HepG2 (cell line): Measurements from ENCODE around the gene DYNC1I2. TPM values are rescaled to one million over a fixed set of nuclear protein-coding genes. Genes with fewer than 3 reads are reported as not detected.

ENCODE experiments used
- CTCF ChIP-seq: sonication (generic); formaldehyde crosslinking; IDR thresholded peaks from 2 replicates; pipeline ENCODE4 v1.5.0; 2020; ENCODE audit warnings: mild to moderate bottlenecking, missing genetic modification reagents, moderate library complexity
- FOXJ3 ChIP-seq: sonication (generic); formaldehyde crosslinking; IDR thresholded peaks from 2 replicates; pipeline ENCODE4 v1.4.0; 2020; ENCODE audit warnings: missing genetic modification reagents, mild to moderate bottlenecking, borderline replicate concordance
- GATA4 ChIP-seq: sonication (generic); IDR thresholded peaks from 2 replicates; pipeline ENCODE4 v1.6.1; 2016; ENCODE audit warnings: antibody characterized with exemption, low read depth, borderline replicate concordance
- MAX ChIP-seq: IDR thresholded peaks from 2 replicates; pipeline ENCODE4 v1.6.1; 2012; ENCODE audit warnings: inconsistent platforms
- MEIS2 ChIP-seq: sonication (generic); formaldehyde crosslinking; IDR thresholded peaks from 2 replicates; pipeline ENCODE4 v1.9.0; 2021; ENCODE audit warnings: mild to moderate bottlenecking, missing genetic modification reagents
- NFRKB ChIP-seq: fragments of 450-650 bp; IDR thresholded peaks from 2 replicates; pipeline ENCODE4 v1.6.1; 2017
- PAXIP1 ChIP-seq: sonication (generic); formaldehyde crosslinking; conservative IDR thresholded peaks from 2 replicates; pipeline ENCODE4 v1.4.0; 2020; ENCODE audit warnings: mild to moderate bottlenecking, missing genetic modification reagents, moderate library complexity
- PREB ChIP-seq: sonication (generic); formaldehyde crosslinking; IDR thresholded peaks from 2 replicates; pipeline ENCODE4 v1.4.0; 2020; ENCODE audit warnings: missing genetic modification reagents
- RORA ChIP-seq: sonication (generic); formaldehyde crosslinking; IDR thresholded peaks from 2 replicates; pipeline ENCODE4 v1.5.0; 2020; ENCODE audit warnings: mild to moderate bottlenecking, missing genetic modification reagents, moderate library complexity
- SETDB1 ChIP-seq: sonication (generic); formaldehyde crosslinking; IDR thresholded peaks from 2 replicates; pipeline ENCODE4 v1.5.1; 2020; ENCODE audit warnings: missing genetic modification reagents, mild to moderate bottlenecking, borderline replicate concordance
- SSRP1 ChIP-seq: IDR thresholded peaks from 2 replicates; pipeline ENCODE4 v1.6.1; 2016; ENCODE audit warnings: control low read depth
- THAP8 ChIP-seq: sonication (generic); formaldehyde crosslinking; IDR thresholded peaks from 2 replicates; pipeline ENCODE4 v1.5.1; 2020; ENCODE audit warnings: missing genetic modification reagents, mild to moderate bottlenecking, borderline replicate concordance
- ZBTB33 ChIP-seq: sonication (generic); formaldehyde crosslinking; IDR thresholded peaks from 2 replicates; pipeline ENCODE4 v1.4.0; 2020; ENCODE audit warnings: missing genetic modification reagents
- ZBTB34 ChIP-seq: sonication (generic); formaldehyde crosslinking; IDR thresholded peaks from 2 replicates; pipeline ENCODE4 v1.8.0; 2022; ENCODE audit warnings: mild to moderate bottlenecking, missing genetic modification reagents
- ZC3H13 ChIP-seq: sonication (generic); formaldehyde crosslinking; IDR thresholded peaks from 2 replicates; pipeline ENCODE4 v1.8.1; 2023; ENCODE audit warnings: mild to moderate bottlenecking, missing genetic modification reagents, moderate library complexity
- ZFY ChIP-seq: sonication (generic); formaldehyde crosslinking; IDR thresholded peaks from 2 replicates; pipeline ENCODE4 v1.4.0; 2020; ENCODE audit warnings: missing genetic modification reagents
- ZMYM3 ChIP-seq: sonication (generic); formaldehyde crosslinking; IDR thresholded peaks from 2 replicates; pipeline ENCODE4 v1.5.1; 2020; ENCODE audit warnings: mild to moderate bottlenecking, missing genetic modification reagents
- ZSCAN9 ChIP-seq: IDR thresholded peaks from 2 replicates; pipeline ENCODE4 v1.6.1; 2016; ENCODE audit warnings: borderline replicate concordance
- polyA plus RNA-seq, 8 experiments: library from polyadenylated mRNA; depleted of rRNA in 3 of 8; stranded (reverse) in 7 of 8; unstranded in 1 of 8; fragments of >200 nt; fragmentation: Illumina TruSeq in 4 of 8; extraction: Trizol in 4 of 8; gene quantifications; 2 replicates each; pipeline versions ENCODE4 v1.2.1 to v1.2.3, GENCODE V29; 2011 to 2016; ENCODE audit warnings: low read depth in 4 of 8, missing spikeins in 1 of 8, mixed read lengths in 1 of 8; ENCODE audit not compliant: insufficient read depth in 1 of 8
- total RNA-seq, 5 experiments: library from RNA; depleted of rRNA; stranded (reverse); fragments of >200 nt; fragmentation: Illumina TruSeq; extraction: Trizol; gene quantifications; 2 replicates each; pipeline ENCODE4 v1.2.3, GENCODE V29; 2016; ENCODE audit warnings: low read depth in 1 of 5

Gene DYNC1I2
- total and polyA plus RNA-seq, 2 of the 13 experiments (the other 11 are each of a cell fraction or from before 2014, with no cell fraction given), result 84.0 to 99.8 TPM

GRCh38 chr2:171723716-171724683, 36.7 kb downstream of the DYNC1I2 start (continued):
- TF ChIP-seq SSRP1 (CRISPR knock-in tag), result no peak
- TF ChIP-seq ZC3H13, result no peak
- TF ChIP-seq ZSCAN9 (CRISPR knock-in tag), result no peak
- TF ChIP-seq THAP8 (CRISPR knock-in tag), result no peak
- TF ChIP-seq RORA (CRISPR knock-in tag), result no peak
- TF ChIP-seq FOXJ3 (CRISPR knock-in tag), result no peak
- peak; percentile 24; the same call in 1 of the 2 replicates for TF ChIP-seq ZFY (CRISPR knock-in tag)
- TF ChIP-seq ZBTB34, result no peak
- peak; percentile 60 for TF ChIP-seq CTCF (CRISPR knock-in tag)
- no peak for TF ChIP-seq GATA4
- TF ChIP-seq SETDB1, result no peak
- TF ChIP-seq PAXIP1 (CRISPR knock-in tag), result no peak
- TF ChIP-seq PREB, result no peak
- no peak for TF ChIP-seq NFRKB
- TF ChIP-seq MEIS2 (CRISPR knock-in tag), result no peak
- no peak for TF ChIP-seq ZBTB33 (CRISPR knock-in tag)
- TF ChIP-seq ZMYM3, result no peak
- no peak for TF ChIP-seq MAX
